Lung (tissue), 12 donors: ENCODE data around the gene SMIM33. TPM values are rescaled to one million over a fixed set of nuclear protein-coding genes. Genes with fewer than 3 reads are reported as not detected.
"Not testable (repeated sequence)": the region's sequence is repeated elsewhere in the genome, so short reads cannot be mapped to it uniquely, and the experiment has no call there.

Source experiments
- ATAC-seq: fragments of 200-7000 bp; cut with Tn5 transposase; one replicate; pipeline ENCODE4 v1.9.1; 2020; ENCODE audit warnings: moderate number of reproducible peaks; ENCODE audit not compliant: insufficient read depth, low FRiP score
- DNase-seq, 3 donors: peaks; one replicate each; pipeline ENCODE4 v3.0.0-alpha.2; 2013 to 2017
- H3K27ac ChIP-seq, 2 donors: one replicate each; pipeline ENCODE4 v1.5.1; 2013; ENCODE audit warnings: mild to moderate bottlenecking in 2 of 2, moderate library complexity in 2 of 2, control low read depth in 1 of 2, inconsistent platforms in 1 of 2, low read depth in 1 of 2, low read length in 1 of 2
- H3K27me3 ChIP-seq, 3 donors: one replicate each; pipeline ENCODE4 v1.5.1; 2013; ENCODE audit warnings: low read length in 2 of 3; ENCODE audit not compliant: control insufficient read depth in 3 of 3, insufficient read depth in 3 of 3
- H3K36me3 ChIP-seq, 4 donors: one replicate each; pipeline ENCODE4 v1.5.1; 2013; ENCODE audit warnings: low read length in 4 of 4, mild to moderate bottlenecking in 1 of 4, moderate library complexity in 1 of 4; ENCODE audit not compliant: control insufficient read depth in 4 of 4, insufficient read depth in 4 of 4
- H3K4me1 ChIP-seq, 5 donors: one replicate each; pipeline ENCODE4 v1.5.1; 2013; ENCODE audit warnings: low read length in 5 of 5, mild to moderate bottlenecking in 2 of 5, moderate library complexity in 1 of 5; ENCODE audit not compliant: control insufficient read depth in 5 of 5, insufficient read depth in 5 of 5
- H3K4me3 ChIP-seq: one replicate; pipeline ENCODE4 v1.5.1; 2013; ENCODE audit warnings: mild to moderate bottlenecking, control low read depth, moderate library complexity
- H3K9ac ChIP-seq, 2 donors: one replicate each; pipeline ENCODE4 v1.5.1; 2013; ENCODE audit warnings: low read length in 2 of 2, control low read depth in 1 of 2; ENCODE audit not compliant: insufficient read depth in 1 of 2
- H3K9me3 ChIP-seq, 4 donors: one replicate each; pipeline ENCODE4 v1.5.1; 2013; ENCODE audit warnings: low read length in 3 of 4, mild to moderate bottlenecking in 1 of 4, moderate library complexity in 1 of 4; ENCODE audit not compliant: control insufficient read depth in 4 of 4, insufficient read depth in 3 of 4
- CTCF ChIP-seq: IDR thresholded peaks from 2 replicates; pipeline ENCODE4 v1.5.1; 2012; ENCODE audit warnings: mild to moderate bottlenecking; ENCODE audit errors: control extremely low read depth, extremely low read depth
- WGBS, 2 donors: extraction: QIAGEN DNeasy Blood & Tissue Kit; methylation state at CpG; one replicate each; pipeline ENCODE4 v1.1.7; 2013; 5-methylcytosine and 5-hydroxymethylcytosine counted together
- polyA plus RNA-seq, 2 donors: library from polyadenylated mRNA; stranded (reverse); fragments of 200-250 nt; gene quantifications; one replicate each; pipeline ENCODE4 v1.2.1, GENCODE V29; 2013
- total RNA-seq, 2 donors: library from RNA; depleted of rRNA in 1 of 2; stranded (reverse); fragments of >200 nt in 1 of 2; gene quantifications; one replicate each; pipeline ENCODE4 v1.2.1, GENCODE V29; 2014 to 2021
- donor health status: control.
- donor health status: control.
- donor health status: Bipolar disorder and iron deficiency.
- donor health status: healthy.
- donor health status: DM: yes; HTN: yes; CAD: no.

SMIM33 gene
- total and polyA plus RNA-seq, 4 donors, result 0.17 TPM; not detected in 3

- Histone ChIP-seq H3K4me1 (peaks cover 0 to 3% (median 0%) of the 10 kb centered on the region in 5 donors), H3K36me3 (no peaks in the 10 kb centered on the region), H3K4me3 (no peak overlapping the region), H3K9me3 (no peaks in the 10 kb centered on the region), H3K27me3 (no peaks in the 10 kb centered on the region), H3K27ac (no peak overlapping the region), H3K9ac (no peak overlapping the region)
- DNase-seq, result no peak
- no peak for TF ChIP-seq CTCF
- no peak for ATAC-seq
- 78 to 81% methylated on average over 6 of the region's 6 CpGs for WGBS, 2 donors
These were observed 42.1 kb downstream of the SMIM33 start for GRCh38 chr5:139512786-139513390.

GRCh38 chr5:139513434-139513833 lies 42.6 kb downstream of the SMIM33 start:
- peak; percentile 76 to 78 (median 78) for DNase-seq
- not testable (repeated sequence) for H3K4me1 ChIP-seq, H3K4me3 ChIP-seq, H3K27me3 ChIP-seq, H3K9ac ChIP-seq, H3K9me3 ChIP-seq, H3K36me3 ChIP-seq, H3K27ac ChIP-seq
- 77 to 82% methylated on average over 5 of the region's 5 CpGs for WGBS, 2 donors
- peak; percentile 48 for ATAC-seq
- TF ChIP-seq CTCF, result peak; percentile 77

GRCh38 chr5:139513852-139514485 lies 43.2 kb downstream of the SMIM33 start:
- TF ChIP-seq CTCF, result no peak
- Histone ChIP-seq H3K27me3 (no peaks in the 10 kb centered on the region), H3K9me3 (no peaks in the 10 kb centered on the region), H3K27ac (no peak overlapping the region), H3K4me3 (no peak overlapping the region), H3K4me1 (peaks cover 0 to 8% (median 0%) of the 10 kb centered on the region in 5 donors), H3K36me3 (no peaks in the 10 kb centered on the region), H3K9ac (no peak overlapping the region)
- 88 to 94% methylated on average over 6 of the region's 6 CpGs for WGBS, 2 donors
- no peak for DNase-seq
- ATAC-seq, result no peak

GRCh38 chr5:139514486-139514856 lies 43.7 kb downstream of the SMIM33 start:
- Histone ChIP-seq H3K4me1 (peaks cover 0 to 8% (median 0%) of the 10 kb centered on the region in 5 donors), H3K9me3 (no peaks in the 10 kb centered on the region), H3K36me3 (no peaks in the 10 kb centered on the region), H3K27ac (no peak overlapping the region), H3K4me3 (no peak overlapping the region), H3K9ac (no peak overlapping the region), H3K27me3 (no peaks in the 10 kb centered on the region)
- 88 to 96% methylated on average over 2 of the region's 2 CpGs for WGBS, 2 donors
- TF ChIP-seq CTCF, result no peak
- ATAC-seq (no peak), DNase-seq (no peak)
